Panc1 (cell line): Measurements from ENCODE around the gene SMIM24. TPM values are rescaled to one million over a fixed set of nuclear protein-coding genes. Genes with fewer than 3 reads are reported as not detected.

Experiments used
- ATAC-seq: fragments of 200-7000 bp; cut with Tn5 transposase; 2 replicates; pipeline ENCODE4 v1.9.1; 2020; ENCODE audit warnings: mild to moderate bottlenecking, moderate library complexity
- BruUV-seq: library from RNA; stranded (reverse); fragments of 400-500 nt; replicated peaks from 2 replicates; lab custom pipeline; 2021; lab: Mats Ljungman, UMichigan
- CTCF ChIA-PET: fragments of 300-600 bp; sonication (Branson Sonifier 250); formaldehyde crosslinking; loops from one replicate; lab custom pipeline; 2022; ENCODE audit warnings: antibody characterized with exemption; lab: Charles Lee
- POLR2A ChIA-PET: fragments of 300-600 bp; sonication (Branson Sonifier 250); formaldehyde crosslinking; loops from one replicate; lab custom pipeline; 2022; ENCODE audit warnings: antibody characterized with exemption; lab: Charles Lee
- DNase-seq: peaks from one replicate; pipeline ENCODE4 v3.0.0-alpha.2; 2010; ENCODE audit warnings: low read depth, low spot score
- H3K27ac ChIP-seq: 2 replicates; pipeline ENCODE4 v1.5.1; 2011; ENCODE audit warnings: mild to moderate bottlenecking, low read length, inconsistent platforms
- H3K27me3 ChIP-seq: fragments of 200-500 bp; sonication (Bioruptor generic); 2 replicates; pipeline ENCODE4 v1.6.0; 2014; ENCODE audit warnings: low read length, inconsistent platforms; ENCODE audit not compliant: control insufficient read depth, insufficient read depth
- H3K36me3 ChIP-seq: fragments of 200-500 bp; sonication (Bioruptor generic); 2 replicates; pipeline ENCODE4 v1.5.1; 2014; ENCODE audit warnings: inconsistent platforms, mild to moderate bottlenecking, low read length, moderate library complexity; ENCODE audit not compliant: control insufficient read depth, insufficient read depth
- H3K4me1 ChIP-seq: 2 replicates; pipeline ENCODE4 v1.5.1; 2011; ENCODE audit warnings: inconsistent platforms, mild to moderate bottlenecking, low read length, moderate library complexity; ENCODE audit not compliant: control insufficient read depth, insufficient read depth
- H3K4me3 ChIP-seq, 2 experiments: 2 replicates each; pipeline ENCODE4 v1.5.1; 2011 to 2012; ENCODE audit warnings: low read depth in 2 of 2, low read length in 2 of 2, mild to moderate bottlenecking in 2 of 2, inconsistent platforms in 1 of 2, moderate library complexity in 1 of 2
- H3K9me3 ChIP-seq: fragments of 200-500 bp; sonication (Bioruptor generic); 2 replicates; pipeline ENCODE4 v1.5.1; 2014; ENCODE audit warnings: low read depth, mild to moderate bottlenecking, inconsistent platforms, low read length, moderate library complexity; ENCODE audit not compliant: control insufficient read depth, insufficient read depth
- POLR2AphosphoS5 ChIP-seq: IDR thresholded peaks from 2 replicates; pipeline ENCODE4 v1.6.1; 2012; ENCODE audit warnings: mild to moderate bottlenecking, low read depth, low read length, moderate library complexity
- SIN3A ChIP-seq: IDR thresholded peaks from 2 replicates; pipeline ENCODE4 v1.6.1; 2012; ENCODE audit warnings: low read depth, mild to moderate bottlenecking, low read length, moderate library complexity, borderline replicate concordance; ENCODE audit not compliant: insufficient read depth
- TCF7L2 ChIP-seq: IDR thresholded peaks from 2 replicates; pipeline ENCODE4 v1.6.1; 2011; ENCODE audit warnings: mild to moderate bottlenecking, low read depth, low read length, inconsistent platforms
- in situ Hi-C: cut with HindIII; loops from 2 replicates; pipeline ENCODE4 v1.10.0; 2016; ENCODE audit warnings: low sequenced_read_pairs, low pct_unique_long_range_greater_than_20kb
- intact Hi-C: fragments of 100-400 bp; cut with micrococcal nuclease; formaldehyde crosslinking; loops from one replicate; pipeline ENCODE4 v1.10.0; 2022; ENCODE audit not compliant: unreplicated experiment
- total RNA-seq: library from RNA; stranded (reverse); gene quantifications from one replicate; pipeline ENCODE4 v1.2.1, GENCODE V29; 2021; ENCODE audit not compliant: unreplicated experiment
- TF ChIP-seq, protein P1 (sequence below), 2 experiments: IDR thresholded peaks; 2 replicates each; pipeline ENCODE4 v1.6.1; 2011 to 2012; ENCODE audit warnings: low read depth in 2 of 2, control low read depth in 1 of 2, low read length in 1 of 2, mild to moderate bottlenecking in 1 of 2, moderate library complexity in 1 of 2; ENCODE audit not compliant: insufficient read depth in 1 of 2
- TF ChIP-seq, protein P2 (sequence below): fragments of 450-650 bp; IDR thresholded peaks from 2 replicates; pipeline ENCODE4 v1.5.1; 2017; ENCODE audit warnings: mild to moderate bottlenecking

Gene SMIM24
- total RNA-seq, 1 experiment from 2014 or later = 0.28 TPM

DNA sequence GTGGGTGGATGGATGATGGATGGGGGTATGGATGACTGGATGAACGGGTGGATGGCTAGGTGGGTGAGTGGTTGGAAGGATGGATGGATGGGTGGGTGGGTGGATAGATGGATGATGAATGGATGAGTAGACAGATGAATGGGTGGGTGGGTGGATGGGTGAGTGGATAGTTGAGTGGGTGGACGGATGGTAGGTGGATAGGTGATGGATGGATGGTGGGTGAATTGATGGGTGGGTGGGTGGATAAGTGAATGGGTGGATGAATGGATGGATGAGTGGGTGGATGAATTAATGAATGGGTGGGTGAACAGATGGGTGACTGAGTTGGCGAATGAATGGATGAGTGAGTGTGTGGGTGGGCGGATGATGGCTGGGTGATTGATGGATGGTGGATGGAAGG, 4.9 kb downstream of the SMIM24 start:
- in situ Hi-C loops (no loop called here), intact Hi-C loops (no loop called here)
- BruUV-seq = no TSS peak
- ATAC-seq (no peak), DNase-seq (no peak)
- Histone ChIP-seq H3K4me3 (no peak overlapping the region), H3K27me3 (no peaks in the 10 kb centered on the region), H3K4me1 (no peaks in the 10 kb centered on the region), H3K9me3 (no peaks in the 10 kb centered on the region), H3K36me3 (no peaks in the 10 kb centered on the region), H3K27ac (no peak overlapping the region)
- ChIA-PET POLR2A (no interaction called here), CTCF (no interaction called here)
- TF ChIP-seq TCF7L2 = no peak
- TF ChIP-seq, protein P1, sequence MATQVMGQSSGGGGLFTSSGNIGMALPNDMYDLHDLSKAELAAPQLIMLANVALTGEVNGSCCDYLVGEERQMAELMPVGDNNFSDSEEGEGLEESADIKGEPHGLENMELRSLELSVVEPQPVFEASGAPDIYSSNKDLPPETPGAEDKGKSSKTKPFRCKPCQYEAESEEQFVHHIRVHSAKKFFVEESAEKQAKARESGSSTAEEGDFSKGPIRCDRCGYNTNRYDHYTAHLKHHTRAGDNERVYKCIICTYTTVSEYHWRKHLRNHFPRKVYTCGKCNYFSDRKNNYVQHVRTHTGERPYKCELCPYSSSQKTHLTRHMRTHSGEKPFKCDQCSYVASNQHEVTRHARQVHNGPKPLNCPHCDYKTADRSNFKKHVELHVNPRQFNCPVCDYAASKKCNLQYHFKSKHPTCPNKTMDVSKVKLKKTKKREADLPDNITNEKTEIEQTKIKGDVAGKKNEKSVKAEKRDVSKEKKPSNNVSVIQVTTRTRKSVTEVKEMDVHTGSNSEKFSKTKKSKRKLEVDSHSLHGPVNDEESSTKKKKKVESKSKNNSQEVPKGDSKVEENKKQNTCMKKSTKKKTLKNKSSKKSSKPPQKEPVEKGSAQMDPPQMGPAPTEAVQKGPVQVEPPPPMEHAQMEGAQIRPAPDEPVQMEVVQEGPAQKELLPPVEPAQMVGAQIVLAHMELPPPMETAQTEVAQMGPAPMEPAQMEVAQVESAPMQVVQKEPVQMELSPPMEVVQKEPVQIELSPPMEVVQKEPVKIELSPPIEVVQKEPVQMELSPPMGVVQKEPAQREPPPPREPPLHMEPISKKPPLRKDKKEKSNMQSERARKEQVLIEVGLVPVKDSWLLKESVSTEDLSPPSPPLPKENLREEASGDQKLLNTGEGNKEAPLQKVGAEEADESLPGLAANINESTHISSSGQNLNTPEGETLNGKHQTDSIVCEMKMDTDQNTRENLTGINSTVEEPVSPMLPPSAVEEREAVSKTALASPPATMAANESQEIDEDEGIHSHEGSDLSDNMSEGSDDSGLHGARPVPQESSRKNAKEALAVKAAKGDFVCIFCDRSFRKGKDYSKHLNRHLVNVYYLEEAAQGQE (IDR thresholded peaks at IDR 0.05; ENCODE audit: insufficient read depth in 1 of 2, low read depth in 2 of 2, low read length in 1 of 2) = no peak
- TF ChIP-seq, protein P2, sequence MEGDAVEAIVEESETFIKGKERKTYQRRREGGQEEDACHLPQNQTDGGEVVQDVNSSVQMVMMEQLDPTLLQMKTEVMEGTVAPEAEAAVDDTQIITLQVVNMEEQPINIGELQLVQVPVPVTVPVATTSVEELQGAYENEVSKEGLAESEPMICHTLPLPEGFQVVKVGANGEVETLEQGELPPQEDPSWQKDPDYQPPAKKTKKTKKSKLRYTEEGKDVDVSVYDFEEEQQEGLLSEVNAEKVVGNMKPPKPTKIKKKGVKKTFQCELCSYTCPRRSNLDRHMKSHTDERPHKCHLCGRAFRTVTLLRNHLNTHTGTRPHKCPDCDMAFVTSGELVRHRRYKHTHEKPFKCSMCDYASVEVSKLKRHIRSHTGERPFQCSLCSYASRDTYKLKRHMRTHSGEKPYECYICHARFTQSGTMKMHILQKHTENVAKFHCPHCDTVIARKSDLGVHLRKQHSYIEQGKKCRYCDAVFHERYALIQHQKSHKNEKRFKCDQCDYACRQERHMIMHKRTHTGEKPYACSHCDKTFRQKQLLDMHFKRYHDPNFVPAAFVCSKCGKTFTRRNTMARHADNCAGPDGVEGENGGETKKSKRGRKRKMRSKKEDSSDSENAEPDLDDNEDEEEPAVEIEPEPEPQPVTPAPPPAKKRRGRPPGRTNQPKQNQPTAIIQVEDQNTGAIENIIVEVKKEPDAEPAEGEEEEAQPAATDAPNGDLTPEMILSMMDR = no peak
- no peak for TF ChIP-seq POLR2AphosphoS5
- no peak for TF ChIP-seq SIN3A

GRCh38 chr19:3474614-3475013, 5.7 kb downstream of the SMIM24 start:
- intact Hi-C loops = no loop called here
- ATAC-seq (no peak), DNase-seq (no peak)
- H3K36me3 ChIP-seq = no peaks in the 10 kb centered on the region
- no peaks in the 10 kb centered on the region for H3K27me3 ChIP-seq
- TF ChIP-seq, protein P1 (IDR thresholded peaks at IDR 0.05; ENCODE audit: insufficient read depth in 1 of 2, low read depth in 2 of 2, low read length in 1 of 2) = no peak
- TF ChIP-seq, protein P2 = no peak
- TF ChIP-seq POLR2AphosphoS5 (no peak), TCF7L2 (no peak), SIN3A (no peak)
- no peaks in the 10 kb centered on the region for H3K4me1 ChIP-seq
- in situ Hi-C loops = no loop called here
- ChIA-PET CTCF (no interaction called here), POLR2A (no interaction called here)
- no peak overlapping the region for H3K27ac ChIP-seq
- no TSS peak for BruUV-seq
- no peak overlapping the region for H3K4me3 ChIP-seq
- H3K9me3 ChIP-seq = no peaks in the 10 kb centered on the region
